Smooth muscle cell (in vitro differentiated cells): ENCODE data around the gene CHL1. TPM values are rescaled to one million over a fixed set of nuclear protein-coding genes. Genes with fewer than 3 reads are reported as not detected.

Experiments used
- DNase-seq: peaks from one replicate; lab custom pipeline; 2025; ENCODE audit not compliant: unreplicated experiment; lab: John Stamatoyannopoulos, UW
- H2AFZ ChIP-seq: fragments of 200-600 bp; sonication (generic); 2 replicates; pipeline ENCODE4 v1.6.0; 2016; ENCODE audit warnings: antibody characterized with exemption, low read depth, mild to moderate bottlenecking
- H3F3A ChIP-seq: fragments of 200-600 bp; sonication (generic); 2 replicates; pipeline ENCODE4 v1.6.0; 2017; ENCODE audit warnings: antibody characterized with exemption, low read depth
- H3K27ac ChIP-seq: fragments of 200-600 bp; sonication (generic); 2 replicates; pipeline ENCODE4 v1.5.1; 2016; ENCODE audit warnings: low read depth, mild to moderate bottlenecking
- H3K27me3 ChIP-seq: fragments of 200-600 bp; sonication (generic); 2 replicates; pipeline ENCODE4 v1.6.1; 2016; ENCODE audit warnings: low read depth, mild to moderate bottlenecking
- H3K36me3 ChIP-seq: fragments of 200-600 bp; sonication (generic); 2 replicates; pipeline ENCODE4 v1.5.1; 2016; ENCODE audit warnings: low read depth
- H3K4me1 ChIP-seq: fragments of 200-600 bp; sonication (generic); 2 replicates; pipeline ENCODE4 v1.5.1; 2016; ENCODE audit warnings: low read depth
- H3K4me2 ChIP-seq: fragments of 200-600 bp; sonication (generic); 2 replicates; pipeline ENCODE4 v1.6.0; 2016; ENCODE audit warnings: mild to moderate bottlenecking
- H3K4me3 ChIP-seq: fragments of 200-600 bp; sonication (generic); 2 replicates; pipeline ENCODE4 v1.5.1; 2016; ENCODE audit warnings: mild to moderate bottlenecking
- H3K79me2 ChIP-seq: fragments of 200-600 bp; sonication (generic); 2 replicates; pipeline ENCODE4 v1.6.0; 2016; ENCODE audit warnings: low read depth, mild to moderate bottlenecking
- H3K9ac ChIP-seq: fragments of 200-600 bp; sonication (generic); 2 replicates; pipeline ENCODE4 v1.6.0; 2016; ENCODE audit warnings: low read depth
- H3K9me3 ChIP-seq: fragments of 200-600 bp; sonication (generic); replicated peaks from 2 replicates; pipeline ENCODE4 v1.5.1; 2016; ENCODE audit warnings: low read depth
- H4K20me1 ChIP-seq: fragments of 200-600 bp; sonication (generic); 2 replicates; pipeline ENCODE4 v1.6.0; 2016; ENCODE audit warnings: low read depth
- CTCF ChIP-seq: fragments of 200-600 bp; sonication (generic); IDR thresholded peaks from 2 replicates; pipeline ENCODE4 v1.5.1; 2017; ENCODE audit warnings: borderline replicate concordance, mild to moderate bottlenecking, antibody characterized with exemption; ENCODE audit not compliant: insufficient read depth, poor library complexity, severe bottlenecking
- WGBS: methylation state at CpG from one replicate; pipeline ENCODE4 v1.1.7; 2016; ENCODE audit warnings: low lambda C conversion rate; 5-methylcytosine and 5-hydroxymethylcytosine counted together
- polyA plus RNA-seq: library from polyadenylated mRNA; unstranded; fragments of >200 nt; fragmentation: Nextera tagmentation; extraction: Ambion mirVana; gene quantifications from 2 replicates; pipeline ENCODE4 v1.2.1, GENCODE V29; 2016
- total RNA-seq: library from RNA; depleted of rRNA; stranded (reverse); fragments of >200 nt; gene quantifications from 2 replicates; pipeline ENCODE4 v1.2.3, GENCODE V29; 2014

Gene CHL1
- total and polyA plus RNA-seq, 2 experiments from 2014 or later = not detected

DNA sequence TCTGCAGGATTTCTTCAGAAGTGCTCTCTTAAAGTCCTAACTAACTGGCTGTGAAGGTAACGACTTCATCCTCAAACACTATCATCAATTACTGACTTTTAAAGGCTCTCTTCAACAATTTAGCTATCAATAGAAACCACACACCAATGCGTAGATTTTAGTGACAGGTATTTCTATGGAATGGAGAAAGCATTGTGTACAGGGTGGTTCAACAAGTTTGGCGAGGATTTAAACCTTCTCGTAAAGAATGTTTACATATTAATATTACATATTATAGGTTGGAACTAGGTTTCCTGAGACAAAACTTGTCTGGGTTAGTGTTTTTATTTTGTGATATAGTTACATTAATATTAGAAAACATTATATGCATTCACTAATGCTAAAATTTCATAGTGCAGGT lies 233.6 kb downstream of the CHL1 start:
- H3K79me2 ChIP-seq = no peaks in the 10 kb centered on the region
- H2AFZ ChIP-seq = no peak overlapping the region
- H3K4me1 ChIP-seq = no peaks in the 10 kb centered on the region
- DNase-seq = no peak
- no peak overlapping the region for H3K27ac ChIP-seq
- no peak overlapping the region for H3K4me3 ChIP-seq
- 76% methylated on average over 4 of the region's 4 CpGs for WGBS
- H3F3A ChIP-seq = no peaks in the 10 kb centered on the region
- H3K36me3 ChIP-seq = no peaks in the 10 kb centered on the region
- no peak for TF ChIP-seq CTCF
- peaks cover 6% of the 10 kb centered on the region for H3K27me3 ChIP-seq
- H3K9ac ChIP-seq = no peak overlapping the region
- H4K20me1 ChIP-seq = no peaks in the 10 kb centered on the region
- no peaks in the 10 kb centered on the region for H3K9me3 ChIP-seq
- H3K4me2 ChIP-seq = no peak overlapping the region

DNA sequence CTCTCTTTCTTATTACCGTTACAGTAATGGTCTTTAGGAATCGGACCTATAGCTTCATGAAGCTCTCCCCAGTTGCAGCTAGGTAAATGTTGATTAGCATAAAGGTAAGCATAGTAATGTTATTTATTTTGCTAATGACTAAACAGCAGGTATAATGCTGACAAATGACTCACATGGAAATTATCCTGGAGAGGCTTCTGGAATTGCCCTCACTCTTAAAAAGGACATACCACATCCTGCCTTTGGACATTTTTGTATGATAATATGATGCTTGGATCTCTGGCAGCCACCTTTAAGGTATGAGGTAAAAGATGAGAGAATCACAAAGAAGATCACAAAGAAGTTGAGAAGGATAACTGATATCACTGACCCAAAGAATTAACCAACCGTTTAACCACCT lies 238.6 kb downstream of the CHL1 start:
- Histone ChIP-seq H3K4me2 (no peak overlapping the region), H3K9me3 (no peaks in the 10 kb centered on the region), H3F3A (no peaks in the 10 kb centered on the region), H3K9ac (no peak overlapping the region), H3K4me3 (no peak overlapping the region), H3K79me2 (no peaks in the 10 kb centered on the region), H3K27me3 (peaks cover 10% of the 10 kb centered on the region), H3K27ac (no peak overlapping the region), H2AFZ (no peak overlapping the region), H3K4me1 (no peaks in the 10 kb centered on the region), H3K36me3 (no peaks in the 10 kb centered on the region), H4K20me1 (no peaks in the 10 kb centered on the region)
- DNase-seq = no peak
- WGBS = 47% methylated on average over 3 of the region's 3 CpGs
- no peak for TF ChIP-seq CTCF

DNA sequence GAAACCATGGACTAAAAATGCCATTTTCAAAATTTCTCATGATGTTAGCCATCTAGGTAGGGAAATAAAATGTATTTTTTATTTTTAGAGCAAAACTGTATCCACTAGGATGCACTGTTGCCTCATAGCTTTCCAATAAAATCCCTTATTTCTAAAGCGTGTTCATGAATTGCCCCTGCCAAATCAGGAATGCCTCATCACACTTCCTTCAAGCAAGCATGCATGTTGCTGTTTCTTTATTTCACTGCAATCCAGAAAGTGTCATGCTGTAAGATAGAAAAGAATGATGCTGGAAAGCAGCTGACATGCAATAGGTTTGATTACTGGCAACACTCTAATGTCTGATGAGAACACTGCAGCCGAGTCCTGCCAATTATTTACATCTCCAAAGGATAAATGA lies 239.5 kb downstream of the CHL1 start:
- no peak for TF ChIP-seq CTCF
- Histone ChIP-seq H3K9me3 (no peaks in the 10 kb centered on the region), H3K4me2 (no peak overlapping the region), H3K36me3 (no peaks in the 10 kb centered on the region), H3K4me3 (no peak overlapping the region), H3K27ac (no peak overlapping the region), H3F3A (no peaks in the 10 kb centered on the region), H4K20me1 (no peaks in the 10 kb centered on the region), H3K27me3 (peaks cover 10% of the 10 kb centered on the region), H2AFZ (no peak overlapping the region), H3K9ac (no peak overlapping the region), H3K79me2 (no peaks in the 10 kb centered on the region), H3K4me1 (no peaks in the 10 kb centered on the region)
- DNase-seq = no peak
- WGBS = 88% methylated on average over 2 of the region's 2 CpGs

DNA sequence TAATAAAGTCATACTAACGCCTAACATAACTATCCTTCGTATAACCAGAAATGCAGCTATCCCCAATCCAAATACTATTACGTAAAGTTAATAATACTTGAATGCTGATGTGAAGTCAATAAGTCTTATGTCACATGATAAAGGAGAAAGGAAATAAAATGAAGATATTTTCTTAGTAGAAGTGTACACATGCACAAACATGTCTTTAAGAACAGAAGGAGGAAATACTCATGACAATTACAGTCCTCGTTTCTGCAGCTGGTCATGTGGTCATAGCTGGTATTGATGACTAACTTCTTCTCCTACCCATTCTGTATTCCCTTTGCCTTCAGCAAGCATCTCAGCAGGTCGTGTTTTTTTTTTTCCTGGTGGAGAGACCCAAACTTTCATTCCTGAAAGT lies 244.3 kb downstream of the CHL1 start:
- no peak for DNase-seq
- no peak for TF ChIP-seq CTCF
- Histone ChIP-seq H3K4me2 (no peak overlapping the region), H3K4me3 (no peak overlapping the region), H4K20me1 (no peaks in the 10 kb centered on the region), H3K27me3 (peaks cover 3% of the 10 kb centered on the region), H3K36me3 (no peaks in the 10 kb centered on the region), H2AFZ (no peak overlapping the region), H3K4me1 (no peaks in the 10 kb centered on the region), H3K27ac (no peak overlapping the region), H3K79me2 (no peaks in the 10 kb centered on the region), H3F3A (no peaks in the 10 kb centered on the region), H3K9ac (no peak overlapping the region), H3K9me3 (no peaks in the 10 kb centered on the region)
- WGBS = 84% methylated on average over 5 of the region's 5 CpGs
